ENCODE measurements around the gene HOOK2. TPM values are rescaled to one million over a fixed set of nuclear protein-coding genes. Genes with fewer than 3 reads are reported as not detected.
A peak's percentile ranks its signal among the peaks of the same experiment; 100 is the strongest.

Gene HOOK2
- total and polyA plus RNA-seq, 9 of the 15 experiments (the other 6 are each of a cell fraction or from before 2014, with no cell fraction given): 1.3 to 17.2 (median 9.9) TPM

DNA sequence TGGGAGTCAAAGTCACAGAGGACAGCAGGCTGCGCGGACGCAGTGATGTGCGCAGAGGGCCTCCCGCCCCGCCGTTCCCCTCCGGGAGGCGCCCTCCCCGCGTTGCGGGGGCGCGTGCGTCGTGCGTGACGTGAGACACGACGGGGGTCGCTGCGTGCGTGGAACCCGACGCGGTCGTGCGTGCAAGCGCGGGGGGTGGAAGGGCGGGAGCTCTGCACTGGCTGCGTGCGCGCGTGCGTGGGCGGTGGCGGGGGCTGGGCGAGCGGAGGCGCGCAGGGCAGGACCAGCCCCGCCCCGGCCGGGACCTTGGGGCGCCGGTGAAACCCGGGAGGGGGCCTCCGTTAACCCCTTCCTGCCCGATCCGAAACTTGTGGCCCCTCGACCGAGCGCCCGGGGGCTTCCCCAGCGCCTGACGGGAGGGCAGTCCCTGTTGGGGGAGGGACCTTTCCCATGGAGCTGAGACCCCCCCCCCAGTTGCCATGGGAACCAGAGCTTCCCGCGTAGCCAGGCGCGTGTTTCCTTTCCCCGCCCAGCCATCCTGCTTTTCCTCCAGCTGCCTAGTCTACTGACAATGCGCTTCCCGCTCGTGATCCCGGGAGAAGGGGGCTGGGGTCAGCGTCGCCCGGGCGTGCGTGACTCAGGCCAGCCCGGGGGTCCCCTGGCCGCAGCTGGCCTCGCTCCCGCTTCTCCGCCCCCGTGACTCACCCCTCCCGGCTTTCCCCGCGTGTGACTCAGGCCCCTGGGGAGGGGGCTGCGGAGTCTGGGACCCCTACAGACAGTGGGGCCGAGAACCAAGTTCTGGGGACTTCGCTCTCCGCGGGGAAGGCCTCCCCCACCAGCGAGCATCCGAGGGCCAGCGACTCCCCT is 7.3 kb upstream of the HOOK2 start (continued):
- TF ChIP-seq, protein P1, sequence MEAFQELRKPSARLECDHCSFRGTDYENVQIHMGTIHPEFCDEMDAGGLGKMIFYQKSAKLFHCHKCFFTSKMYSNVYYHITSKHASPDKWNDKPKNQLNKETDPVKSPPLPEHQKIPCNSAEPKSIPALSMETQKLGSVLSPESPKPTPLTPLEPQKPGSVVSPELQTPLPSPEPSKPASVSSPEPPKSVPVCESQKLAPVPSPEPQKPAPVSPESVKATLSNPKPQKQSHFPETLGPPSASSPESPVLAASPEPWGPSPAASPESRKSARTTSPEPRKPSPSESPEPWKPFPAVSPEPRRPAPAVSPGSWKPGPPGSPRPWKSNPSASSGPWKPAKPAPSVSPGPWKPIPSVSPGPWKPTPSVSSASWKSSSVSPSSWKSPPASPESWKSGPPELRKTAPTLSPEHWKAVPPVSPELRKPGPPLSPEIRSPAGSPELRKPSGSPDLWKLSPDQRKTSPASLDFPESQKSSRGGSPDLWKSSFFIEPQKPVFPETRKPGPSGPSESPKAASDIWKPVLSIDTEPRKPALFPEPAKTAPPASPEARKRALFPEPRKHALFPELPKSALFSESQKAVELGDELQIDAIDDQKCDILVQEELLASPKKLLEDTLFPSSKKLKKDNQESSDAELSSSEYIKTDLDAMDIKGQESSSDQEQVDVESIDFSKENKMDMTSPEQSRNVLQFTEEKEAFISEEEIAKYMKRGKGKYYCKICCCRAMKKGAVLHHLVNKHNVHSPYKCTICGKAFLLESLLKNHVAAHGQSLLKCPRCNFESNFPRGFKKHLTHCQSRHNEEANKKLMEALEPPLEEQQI (IDR thresholded peaks at IDR 0.05): no peak
- 0 out of 2 replicates have a peak, but pooled peaks have one; percentile 59 for TF ChIP-seq ZBTB17 (CRISPR knock-in tag; IDR thresholded peaks at IDR 0.05)
- TF ChIP-seq ZNF408 (CRISPR knock-in tag; IDR thresholded peaks at IDR 0.05; ENCODE audit: low read depth): no peak
- TF ChIP-seq, protein P2, sequence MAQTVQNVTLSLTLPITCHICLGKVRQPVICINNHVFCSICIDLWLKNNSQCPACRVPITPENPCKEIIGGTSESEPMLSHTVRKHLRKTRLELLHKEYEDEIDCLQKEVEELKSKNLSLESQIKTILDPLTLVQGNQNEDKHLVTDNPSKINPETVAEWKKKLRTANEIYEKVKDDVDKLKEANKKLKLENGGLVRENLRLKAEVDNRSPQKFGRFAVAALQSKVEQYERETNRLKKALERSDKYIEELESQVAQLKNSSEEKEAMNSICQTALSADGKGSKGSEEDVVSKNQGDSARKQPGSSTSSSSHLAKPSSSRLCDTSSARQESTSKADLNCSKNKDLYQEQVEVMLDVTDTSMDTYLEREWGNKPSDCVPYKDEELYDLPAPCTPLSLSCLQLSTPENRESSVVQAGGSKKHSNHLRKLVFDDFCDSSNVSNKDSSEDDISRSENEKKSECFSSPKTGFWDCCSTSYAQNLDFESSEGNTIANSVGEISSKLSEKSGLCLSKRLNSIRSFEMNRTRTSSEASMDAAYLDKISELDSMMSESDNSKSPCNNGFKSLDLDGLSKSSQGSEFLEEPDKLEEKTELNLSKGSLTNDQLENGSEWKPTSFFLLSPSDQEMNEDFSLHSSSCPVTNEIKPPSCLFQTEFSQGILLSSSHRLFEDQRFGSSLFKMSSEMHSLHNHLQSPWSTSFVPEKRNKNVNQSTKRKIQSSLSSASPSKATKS (CRISPR knock-in tag; IDR thresholded peaks at IDR 0.05): no peak
- no peak for TF ChIP-seq RFX7 (CRISPR knock-in tag; IDR thresholded peaks at IDR 0.05)
- no peak for TF ChIP-seq ZNF717 (CRISPR knock-in tag; IDR thresholded peaks at IDR 0.05)
- TF ChIP-seq ATF1 (CRISPR knock-in tag; IDR thresholded peaks at IDR 0.05): no peak
- TF ChIP-seq ATF1 (tag; IDR thresholded peaks at IDR 0.05): peak; percentile 96
- TF ChIP-seq, protein P3, sequence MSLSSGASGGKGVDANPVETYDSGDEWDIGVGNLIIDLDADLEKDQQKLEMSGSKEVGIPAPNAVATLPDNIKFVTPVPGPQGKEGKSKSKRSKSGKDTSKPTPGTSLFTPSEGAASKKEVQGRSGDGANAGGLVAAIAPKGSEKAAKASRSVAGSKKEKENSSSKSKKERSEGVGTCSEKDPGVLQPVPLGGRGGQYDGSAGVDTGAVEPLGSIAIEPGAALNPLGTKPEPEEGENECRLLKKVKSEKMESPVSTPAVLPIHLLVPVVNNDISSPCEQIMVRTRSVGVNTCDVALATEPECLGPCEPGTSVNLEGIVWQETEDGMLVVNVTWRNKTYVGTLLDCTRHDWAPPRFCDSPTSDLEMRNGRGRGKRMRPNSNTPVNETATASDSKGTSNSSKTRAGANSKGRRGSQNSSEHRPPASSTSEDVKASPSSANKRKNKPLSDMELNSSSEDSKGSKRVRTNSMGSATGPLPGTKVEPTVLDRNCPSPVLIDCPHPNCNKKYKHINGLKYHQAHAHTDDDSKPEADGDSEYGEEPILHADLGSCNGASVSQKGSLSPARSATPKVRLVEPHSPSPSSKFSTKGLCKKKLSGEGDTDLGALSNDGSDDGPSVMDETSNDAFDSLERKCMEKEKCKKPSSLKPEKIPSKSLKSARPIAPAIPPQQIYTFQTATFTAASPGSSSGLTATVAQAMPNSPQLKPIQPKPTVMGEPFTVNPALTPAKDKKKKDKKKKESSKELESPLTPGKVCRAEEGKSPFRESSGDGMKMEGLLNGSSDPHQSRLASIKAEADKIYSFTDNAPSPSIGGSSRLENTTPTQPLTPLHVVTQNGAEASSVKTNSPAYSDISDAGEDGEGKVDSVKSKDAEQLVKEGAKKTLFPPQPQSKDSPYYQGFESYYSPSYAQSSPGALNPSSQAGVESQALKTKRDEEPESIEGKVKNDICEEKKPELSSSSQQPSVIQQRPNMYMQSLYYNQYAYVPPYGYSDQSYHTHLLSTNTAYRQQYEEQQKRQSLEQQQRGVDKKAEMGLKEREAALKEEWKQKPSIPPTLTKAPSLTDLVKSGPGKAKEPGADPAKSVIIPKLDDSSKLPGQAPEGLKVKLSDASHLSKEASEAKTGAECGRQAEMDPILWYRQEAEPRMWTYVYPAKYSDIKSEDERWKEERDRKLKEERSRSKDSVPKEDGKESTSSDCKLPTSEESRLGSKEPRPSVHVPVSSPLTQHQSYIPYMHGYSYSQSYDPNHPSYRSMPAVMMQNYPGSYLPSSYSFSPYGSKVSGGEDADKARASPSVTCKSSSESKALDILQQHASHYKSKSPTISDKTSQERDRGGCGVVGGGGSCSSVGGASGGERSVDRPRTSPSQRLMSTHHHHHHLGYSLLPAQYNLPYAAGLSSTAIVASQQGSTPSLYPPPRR (CRISPR knock-in tag; IDR thresholded peaks at IDR 0.05; ENCODE audit: borderline replicate concordance): no peak
- TF ChIP-seq ZBTB7A (IDR thresholded peaks at IDR 0.05; ENCODE audit: borderline replicate concordance, control insufficient read depth, low read depth, low read length): peak; percentile 97
- TF ChIP-seq RUNX1 (IDR thresholded peaks at IDR 0.05; ENCODE audit: low read depth): peak; percentile 73; the same call in 1 of the 2 replicates
- peak; percentile 66 for TF ChIP-seq EP400 (IDR thresholded peaks at IDR 0.05)
- TF ChIP-seq PHF8 (IDR thresholded peaks at IDR 0.05; ENCODE audit: borderline replicate concordance, low read length): peak; percentile 55; the same call in 1 of the 2 replicates
- TF ChIP-seq NFRKB (IDR thresholded peaks at IDR 0.05; ENCODE audit: low read depth): peak; percentile 15; the same call in 1 of the 2 replicates
- peak; percentile 11; the same call in 1 of the 2 replicates for TF ChIP-seq SMARCA4 (IDR thresholded peaks at IDR 0.05)
- TF ChIP-seq KDM4B (IDR thresholded peaks at IDR 0.05; ENCODE audit: borderline replicate concordance in 2 of 2, low read depth in 1 of 2): peak in 1 of 2 experiments; percentile 23; a peak in 1 of 4 replicates
- 0 out of 2 replicates have a peak, but pooled peaks have one; percentile 5 for TF ChIP-seq CBFA2T2 (conservative IDR thresholded peaks at IDR 0.05)
- TF ChIP-seq MTA2 (IDR thresholded peaks at IDR 0.05; ENCODE audit: low read depth): peak; percentile 64; the same call in 1 of the 2 replicates
- peak; percentile 39; the same call in 1 of the 2 replicates for TF ChIP-seq EP300 (IDR thresholded peaks at IDR 0.05; ENCODE audit: low read length)
